Upper lobe of left lung (tissue), 6 donors: ENCODE data around the gene ACO1. TPM values are rescaled to one million over a fixed set of nuclear protein-coding genes. Genes with fewer than 3 reads are reported as not detected.

Experiments
- ATAC-seq, 2 donors: fragments of 200-7000 bp; cut with Tn5 transposase; one replicate each; pipeline ENCODE4 v1.9.1; 2022; ENCODE audit warnings: mild to moderate bottlenecking in 2 of 2, moderate library complexity in 2 of 2; ENCODE audit not compliant: low FRiP score in 2 of 2
- DNase-seq, 2 donors: peaks; one replicate each; pipeline ENCODE4 v3.0.0-alpha.2; 2019 to 2020
- H3K27ac ChIP-seq, 4 donors: fragments of 200-600 bp; sonication (generic); one replicate each; pipeline ENCODE4 v1.5.1; 2016 to 2019
- H3K27me3 ChIP-seq, 4 donors: fragments of 200-600 bp; sonication (generic); one replicate each; pipeline ENCODE4 v1.5.1; 2017 to 2019
- H3K36me3 ChIP-seq, 4 donors: fragments of 200-600 bp; sonication (generic); one replicate each; pipeline ENCODE4 v1.5.1; 2016 to 2019
- H3K4me1 ChIP-seq, 4 donors: fragments of 200-600 bp; sonication (generic); one replicate each; pipeline ENCODE4 v1.5.1; 2018 to 2019
- H3K4me3 ChIP-seq, 4 donors: fragments of 200-600 bp; sonication (generic); one replicate each; pipeline ENCODE4 v1.5.1; 2017 to 2019; ENCODE audit warnings: mild to moderate bottlenecking in 2 of 4, moderate library complexity in 1 of 4
- H3K9me3 ChIP-seq, 4 donors: fragments of 200-600 bp; sonication (generic); one replicate each; pipeline ENCODE4 v1.5.1; 2018 to 2019
- EP300 ChIP-seq, 4 donors: sonication (generic); formaldehyde crosslinking; IDR thresholded peaks; one replicate each; pipeline ENCODE4 v1.5.1; 2017; ENCODE audit warnings: antibody characterized with exemption in 4 of 4, control low read depth in 2 of 4
- POLR2A ChIP-seq, 4 donors: fragments of 450-650 bp; IDR thresholded peaks; one replicate each; pipeline ENCODE4 v1.5.1; 2016 to 2017; ENCODE audit warnings: antibody characterized with exemption in 4 of 4, mild to moderate bottlenecking in 2 of 4
- POLR2AphosphoS5 ChIP-seq, 2 donors: sonication (generic); formaldehyde crosslinking; IDR thresholded peaks; one replicate each; pipeline ENCODE4 v1.5.1; 2017; ENCODE audit warnings: antibody characterized with exemption in 2 of 2
- WGBS, 2 donors: methylation state at CpG; one replicate each; pipeline ENCODE4 v1.1.5; 2017 to 2018; 5-methylcytosine and 5-hydroxymethylcytosine counted together
- total RNA-seq, 6 donors: library from RNA; depleted of rRNA in 4 of 6; stranded (reverse); fragments of >200 nt in 4 of 6; gene quantifications; one replicate each; pipeline versions ENCODE4 v1.1.0 to v1.2.1, GENCODE V29; 2016 to 2021
- TF ChIP-seq, protein P1 (sequence below), 6 experiments: fragments of 450-650 bp in 4 of 6; fragments of 200-600 bp in 2 of 6; sonication (generic) in 2 of 6; IDR thresholded peaks; one replicate each; pipeline ENCODE4 v1.5.1; 2016 to 2019; ENCODE audit warnings: antibody characterized with exemption in 6 of 6
- donor health status: DM: no; HTN: no; CAD: no; lungs with moderate emphysema.
- donor health status: DM: no; HTN: yes; CAD: no; lungs with severe emphysema.

Gene ACO1
- total RNA-seq, 6 donors from 2014 or later = 12.4 to 33.0 (median 29.1) TPM

DNA sequence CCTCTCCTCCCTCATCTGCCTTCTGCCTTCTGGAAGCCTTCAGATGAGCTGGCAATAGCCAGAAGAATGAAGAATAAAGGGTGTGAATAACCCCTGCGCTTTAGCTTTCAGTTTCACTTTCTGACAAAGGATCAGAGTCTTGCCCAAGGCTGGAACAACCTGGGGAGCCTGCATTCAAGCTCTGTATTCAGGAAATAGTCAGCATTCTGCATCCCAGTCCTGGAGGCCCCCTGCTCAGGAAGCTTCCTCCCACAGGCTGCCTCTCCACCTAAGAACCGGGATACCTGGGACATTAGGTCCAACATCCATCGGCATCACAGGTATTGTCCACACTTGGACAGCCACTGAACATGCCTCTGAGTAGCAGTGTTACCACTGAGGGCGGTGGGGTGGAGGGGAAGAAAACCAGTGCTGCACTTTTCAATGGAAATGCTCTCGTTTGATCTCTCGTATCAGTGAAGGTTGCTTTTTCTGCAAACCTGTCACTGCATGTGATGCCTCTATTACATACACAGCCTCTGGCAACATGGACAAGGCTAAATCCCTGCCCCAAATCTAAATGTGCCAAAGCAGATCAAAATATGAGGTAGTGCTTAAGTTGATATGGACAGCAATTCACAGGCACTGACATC, 39.8 kb upstream of the ACO1 start:
- no peak for TF ChIP-seq POLR2A (IDR thresholded peaks at IDR 0.05)
- no peak for TF ChIP-seq POLR2AphosphoS5 (IDR thresholded peaks at IDR 0.05)
- TF ChIP-seq, protein P1, sequence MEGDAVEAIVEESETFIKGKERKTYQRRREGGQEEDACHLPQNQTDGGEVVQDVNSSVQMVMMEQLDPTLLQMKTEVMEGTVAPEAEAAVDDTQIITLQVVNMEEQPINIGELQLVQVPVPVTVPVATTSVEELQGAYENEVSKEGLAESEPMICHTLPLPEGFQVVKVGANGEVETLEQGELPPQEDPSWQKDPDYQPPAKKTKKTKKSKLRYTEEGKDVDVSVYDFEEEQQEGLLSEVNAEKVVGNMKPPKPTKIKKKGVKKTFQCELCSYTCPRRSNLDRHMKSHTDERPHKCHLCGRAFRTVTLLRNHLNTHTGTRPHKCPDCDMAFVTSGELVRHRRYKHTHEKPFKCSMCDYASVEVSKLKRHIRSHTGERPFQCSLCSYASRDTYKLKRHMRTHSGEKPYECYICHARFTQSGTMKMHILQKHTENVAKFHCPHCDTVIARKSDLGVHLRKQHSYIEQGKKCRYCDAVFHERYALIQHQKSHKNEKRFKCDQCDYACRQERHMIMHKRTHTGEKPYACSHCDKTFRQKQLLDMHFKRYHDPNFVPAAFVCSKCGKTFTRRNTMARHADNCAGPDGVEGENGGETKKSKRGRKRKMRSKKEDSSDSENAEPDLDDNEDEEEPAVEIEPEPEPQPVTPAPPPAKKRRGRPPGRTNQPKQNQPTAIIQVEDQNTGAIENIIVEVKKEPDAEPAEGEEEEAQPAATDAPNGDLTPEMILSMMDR (IDR thresholded peaks at IDR 0.05) = no peak
- no peaks in the 10 kb centered on the region for H3K9me3 ChIP-seq
- no peak overlapping the region for H3K4me3 ChIP-seq
- ATAC-seq (no peak), DNase-seq (no peak)
- no peaks in the 10 kb centered on the region for H3K36me3 ChIP-seq
- H3K27me3 ChIP-seq = no peaks in the 10 kb centered on the region
- H3K4me1 ChIP-seq = peaks cover 0 to 5% (median 0%) of the 10 kb centered on the region in 4 donors
- WGBS, 2 donors = 70 to 74% methylated on average over 3 to 6 of the region's 6 CpGs
- no peak overlapping the region for H3K27ac ChIP-seq

DNA sequence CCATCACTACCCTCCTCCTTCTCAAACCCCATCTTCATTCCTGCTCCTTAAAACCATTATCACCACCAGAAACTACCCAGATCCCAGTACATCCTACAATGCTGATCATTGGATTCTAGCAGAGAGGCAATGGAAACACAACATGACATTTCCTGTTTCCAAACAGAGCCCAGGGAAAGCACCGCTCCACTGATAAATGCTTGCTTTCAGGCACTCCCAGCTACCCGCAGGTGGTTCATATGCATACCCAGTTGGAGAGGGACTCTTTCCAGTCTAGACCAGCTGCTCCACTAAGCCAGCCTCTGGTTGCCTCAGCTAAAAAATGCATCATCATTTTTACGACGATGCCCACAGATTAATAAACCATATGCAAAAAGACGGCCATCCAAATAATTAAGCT, 39.2 kb upstream of the ACO1 start:
- Histone ChIP-seq H3K4me1 (peaks cover 0 to 5% (median 0%) of the 10 kb centered on the region in 4 donors), H3K27ac (no peak overlapping the region), H3K9me3 (no peaks in the 10 kb centered on the region), H3K27me3 (no peaks in the 10 kb centered on the region), H3K36me3 (no peaks in the 10 kb centered on the region), H3K4me3 (no peak overlapping the region)
- WGBS, 2 donors = 55 to 76% methylated on average over 5 of the region's 5 CpGs
- TF ChIP-seq POLR2A (IDR thresholded peaks at IDR 0.05) (no peak), POLR2AphosphoS5 (IDR thresholded peaks at IDR 0.05) (no peak), EP300 (IDR thresholded peaks at IDR 0.05) (no peak)
- TF ChIP-seq, protein P1 (IDR thresholded peaks at IDR 0.05) = no peak
- DNase-seq = no peak
- no peak for ATAC-seq

DNA sequence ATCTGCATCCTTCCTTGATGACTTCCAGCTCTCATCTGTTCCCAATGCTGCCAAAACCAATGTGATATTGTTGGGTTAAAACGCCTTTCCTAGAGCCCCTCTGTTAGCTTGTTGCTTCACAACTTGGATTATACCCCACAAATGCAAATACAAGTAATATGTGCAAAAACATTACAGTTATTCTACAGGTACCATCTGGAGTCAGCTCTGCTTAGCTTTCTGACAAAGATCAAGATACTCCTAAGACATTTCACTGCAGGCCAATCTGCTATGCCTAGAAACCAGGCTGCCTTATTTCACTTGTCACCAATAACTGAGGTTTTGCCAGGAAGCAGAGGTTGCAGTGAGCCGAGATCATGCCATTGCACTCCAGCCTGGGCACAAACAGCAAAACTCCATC, 36.9 kb upstream of the ACO1 start:
- H3K27me3 ChIP-seq = no peaks in the 10 kb centered on the region
- WGBS, 2 donors = 63 to 72% methylated on average over 2 of the region's 2 CpGs
- no peaks in the 10 kb centered on the region for H3K9me3 ChIP-seq
- no peak overlapping the region for H3K27ac ChIP-seq
- ATAC-seq = no peak
- H3K4me3 ChIP-seq = no peak overlapping the region
- TF ChIP-seq, protein P1 (IDR thresholded peaks at IDR 0.05) = no peak
- no peak for TF ChIP-seq POLR2A (IDR thresholded peaks at IDR 0.05)
- TF ChIP-seq POLR2AphosphoS5 (IDR thresholded peaks at IDR 0.05) = no peak
- no peak for TF ChIP-seq EP300 (IDR thresholded peaks at IDR 0.05)
- DNase-seq = no peak
- peaks cover 0 to 5% (median 0%) of the 10 kb centered on the region in 4 donors for H3K4me1 ChIP-seq
- no peaks in the 10 kb centered on the region for H3K36me3 ChIP-seq

DNA sequence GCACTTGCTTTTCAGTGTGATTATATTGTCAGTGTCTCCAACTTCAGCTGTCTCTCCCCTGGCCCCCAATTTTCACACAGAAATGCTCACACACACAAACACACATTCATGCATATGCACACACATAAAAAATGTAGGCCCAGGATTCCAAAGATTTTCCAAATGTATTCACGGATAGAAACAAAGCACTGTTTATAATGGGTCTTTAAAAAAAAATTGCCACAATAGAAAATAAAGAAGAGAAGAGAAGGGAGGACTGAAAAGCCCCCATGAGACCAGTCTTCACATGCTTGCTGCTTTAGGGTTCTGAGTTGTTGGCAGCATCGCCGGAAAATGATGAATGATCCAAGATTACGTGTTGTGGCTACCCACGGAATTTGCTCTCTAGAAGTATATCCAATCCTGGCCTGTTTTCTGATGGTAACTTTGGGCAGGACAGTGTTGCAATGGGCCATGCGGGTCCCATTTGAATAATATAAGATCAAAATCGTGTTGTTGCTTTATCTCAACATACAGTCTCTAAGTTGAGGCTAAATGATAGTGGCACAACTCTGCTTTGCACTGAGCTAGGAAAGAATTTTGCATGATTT, 36.2 kb upstream of the ACO1 start:
- no peak for DNase-seq
- no peak for ATAC-seq
- TF ChIP-seq, protein P1 (IDR thresholded peaks at IDR 0.05) = no peak
- TF ChIP-seq EP300 (IDR thresholded peaks at IDR 0.05) (no peak), POLR2AphosphoS5 (IDR thresholded peaks at IDR 0.05) (no peak), POLR2A (IDR thresholded peaks at IDR 0.05) (no peak)
- no peak overlapping the region for H3K27ac ChIP-seq
- no peaks in the 10 kb centered on the region for H3K27me3 ChIP-seq
- 70 to 71% methylated on average over 7 of the region's 7 CpGs for WGBS, 2 donors
- H3K4me1 ChIP-seq = peaks cover 0 to 5% (median 0%) of the 10 kb centered on the region in 4 donors
- no peaks in the 10 kb centered on the region for H3K9me3 ChIP-seq
- no peak overlapping the region for H3K4me3 ChIP-seq
- no peaks in the 10 kb centered on the region for H3K36me3 ChIP-seq

DNA sequence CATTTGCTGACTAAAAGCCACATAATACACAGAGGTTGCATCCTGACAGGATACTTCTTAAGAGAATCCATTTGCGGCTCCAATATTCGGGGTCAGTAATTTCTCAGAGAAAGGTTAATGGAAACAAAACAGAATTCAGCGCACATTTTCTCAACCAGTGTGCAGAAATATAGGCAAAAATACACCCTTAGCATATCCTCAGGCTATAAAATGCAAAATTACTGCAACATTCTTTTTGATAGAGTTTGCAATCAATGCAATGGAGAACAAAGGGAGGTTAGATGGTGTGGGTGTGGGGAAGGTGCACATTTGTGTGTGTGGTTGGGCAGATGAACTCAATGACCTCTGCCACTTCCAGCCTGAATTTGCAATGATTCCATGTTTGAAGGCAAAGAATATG, 35.4 kb upstream of the ACO1 start:
- no peak overlapping the region for H3K27ac ChIP-seq
- TF ChIP-seq, protein P1 (IDR thresholded peaks at IDR 0.05) = no peak
- TF ChIP-seq POLR2A (IDR thresholded peaks at IDR 0.05) = no peak
- TF ChIP-seq EP300 (IDR thresholded peaks at IDR 0.05) = no peak
- TF ChIP-seq POLR2AphosphoS5 (IDR thresholded peaks at IDR 0.05) = no peak
- H3K9me3 ChIP-seq = no peaks in the 10 kb centered on the region
- WGBS, 2 donors = 88 to 96% methylated on average over 3 of the region's 3 CpGs
- H3K4me1 ChIP-seq = peaks cover 0 to 5% (median 0%) of the 10 kb centered on the region in 4 donors
- DNase-seq (no peak), ATAC-seq (no peak)
- H3K4me3 ChIP-seq = no peak overlapping the region
- no peaks in the 10 kb centered on the region for H3K27me3 ChIP-seq
- no peaks in the 10 kb centered on the region for H3K36me3 ChIP-seq
